Measurements from ENCODE around the gene ATG10. TPM values are rescaled to one million over a fixed set of nuclear protein-coding genes. Genes with fewer than 3 reads are reported as not detected.

Gene ATG10
- polyA plus RNA-seq, 1 of the 3 experiments (the other 2 are of a cell fraction): 3.2 TPM

GRCh38 chr5:82150559-82150958 is 178.7 kb downstream of the ATG10 start (continued):
- TF ChIP-seq PBX3 (IDR thresholded peaks at IDR 0.05) (no peak), CHD2 (IDR thresholded peaks at IDR 0.05; ENCODE audit: low read length, partially characterized antibody) (no peak), TEAD4 (IDR thresholded peaks at IDR 0.05; ENCODE audit: borderline replicate concordance, insufficient read depth) (no peak), RXRA (IDR thresholded peaks at IDR 0.05; ENCODE audit: borderline replicate concordance, low read depth) (no peak), RAD21 (IDR thresholded peaks at IDR 0.05; ENCODE audit: low read length) (no peak)

- CTCF ChIA-PET: interaction anchor here (0.7 to 1.2 kb wide), 3 partner anchors 13 to 123 kb away, joined by 4 read pairs; no protein-coding TSS in a partner anchor
- no peaks in the 10 kb centered on the region for H3F3A ChIP-seq (replicated peaks; ENCODE audit: insufficient read depth)
- WGBS (ENCODE audit: low lambda C conversion rate): 11% methylated on average over 1 of the region's 1 CpG
Observed at GRCh38 chr5:82151204-82151603, 179.4 kb downstream of the ATG10 start.

GRCh38 chr5:82151662-82152061 is 179.8 kb downstream of the ATG10 start:
- Histone ChIP-seq H3K4me2 (no peak overlapping the region), H3K9me3 (no peaks in the 10 kb centered on the region), H3K79me2 (ENCODE audit: insufficient read depth) (no peaks in the 10 kb centered on the region), H2AFZ (ENCODE audit: low read depth) (no peak overlapping the region), H3K36me3 (replicated peaks in 1 of 2; ENCODE audit: control insufficient read depth in 1 of 2, insufficient read depth in 2 of 2, low read length in 1 of 2) (peaks cover 0 to 5% of the 10 kb centered on the region in 2 experiments), H3K27ac (ENCODE audit: low read depth in 2 of 2, low read length in 1 of 2) (peak overlapping the region in 1 of 2 experiments; percentile 68; a peak in 2 of 4 replicates), H3K27me3 (ENCODE audit: insufficient read depth) (no peaks in the 10 kb centered on the region), H3K4me1 (ENCODE audit: control insufficient read depth in 1 of 2, insufficient read depth in 2 of 2, low read depth in 1 of 2, low read length in 1 of 2) (peaks cover 0 to 20% of the 10 kb centered on the region in 2 experiments; a peak in 3 of 4 replicates), H3F3A (replicated peaks; ENCODE audit: insufficient read depth) (no peaks in the 10 kb centered on the region), H3K9ac (no peak overlapping the region), H4K20me1 (ENCODE audit: insufficient read depth) (no peaks in the 10 kb centered on the region), H3K9me2 (no peaks in the 10 kb centered on the region), H3K4me3 (ENCODE audit: low read depth in 2 of 2, low read length in 1 of 2) (no peak overlapping the region)
- no peak for DNase-seq
- no peak for TF ChIP-seq NRF1 (IDR thresholded peaks at IDR 0.05; ENCODE audit: low read depth, low read length)
- TF ChIP-seq TAF1 (IDR thresholded peaks at IDR 0.05; ENCODE audit: borderline replicate concordance, low read depth, low read length): no peak
- CTCF ChIA-PET: interaction anchor here (0.7 to 1.2 kb wide), 2 partner anchors 13 to 123 kb away, joined by 4 read pairs; no protein-coding TSS in a partner anchor
- POLR2A ChIA-PET: no interaction called here
- WGBS (ENCODE audit: low lambda C conversion rate): 33% methylated on average over 1 of the region's 1 CpG

More at GRCh38 chr5:82151204-82151603, 179.4 kb downstream of the ATG10 start:
- peak; percentile 27 for DNase-seq
- Histone ChIP-seq H3K9me3 (no peaks in the 10 kb centered on the region), H3K36me3 (replicated peaks in 1 of 2; ENCODE audit: control insufficient read depth in 1 of 2, insufficient read depth in 2 of 2, low read length in 1 of 2) (peaks cover 0 to 5% of the 10 kb centered on the region in 2 experiments), H3K27me3 (ENCODE audit: insufficient read depth) (no peaks in the 10 kb centered on the region), H3K9me2 (no peaks in the 10 kb centered on the region), H3K4me2 (no peak overlapping the region), H3K4me3 (ENCODE audit: low read depth in 2 of 2, low read length in 1 of 2) (no peak overlapping the region), H2AFZ (ENCODE audit: low read depth) (no peak overlapping the region), H4K20me1 (ENCODE audit: insufficient read depth) (no peaks in the 10 kb centered on the region), H3K4me1 (ENCODE audit: control insufficient read depth in 1 of 2, insufficient read depth in 2 of 2, low read depth in 1 of 2, low read length in 1 of 2) (peaks cover 0 to 20% of the 10 kb centered on the region in 2 experiments; a peak in 3 of 4 replicates), H3K79me2 (ENCODE audit: insufficient read depth) (no peaks in the 10 kb centered on the region), H3K27ac (ENCODE audit: low read depth in 2 of 2, low read length in 1 of 2) (peak overlapping the region in 1 of 2 experiments; percentile 68; a peak in 1 of 4 replicates), H3K9ac (no peak overlapping the region)
- POLR2A ChIA-PET: no interaction called here
- TF ChIP-seq TEAD4 (IDR thresholded peaks at IDR 0.05; ENCODE audit: borderline replicate concordance, insufficient read depth) (no peak), GATA2 (CRISPR knock-in tag; IDR thresholded peaks at IDR 0.05) (peak; percentile 83), PBX3 (IDR thresholded peaks at IDR 0.05) (no peak), RCOR1 (IDR thresholded peaks at IDR 0.05; ENCODE audit: low read length) (peak; percentile 59; the same call in 1 of the 2 replicates)
